A673 (cell line): ENCODE results near the gene B3GALT6. TPM values are rescaled to one million over a fixed set of nuclear protein-coding genes. Genes with fewer than 3 reads are reported as not detected.

Experiments
- BruUV-seq: library from RNA; stranded (reverse); fragments of 400-500 nt; replicated peaks from 2 replicates; lab custom pipeline; 2021; lab: Mats Ljungman, UMichigan
- CTCF ChIA-PET: fragments of 300-600 bp; sonication (Branson Sonifier 250); formaldehyde crosslinking; loops from one replicate; lab custom pipeline; 2022; ENCODE audit warnings: antibody characterized with exemption; lab: Charles Lee
- POLR2A ChIA-PET: fragments of 300-600 bp; sonication (Branson Sonifier 250); formaldehyde crosslinking; loops from one replicate; lab custom pipeline; 2022; ENCODE audit warnings: antibody characterized with exemption; ENCODE audit not compliant: low non-redundant PET; lab: Charles Lee
- DNase-seq: peaks from one replicate; pipeline ENCODE4 v3.0.0-alpha.2; 2015; ENCODE audit warnings: low spot score
- H3K27ac ChIP-seq: fragments of 200-600 bp; sonication (generic); 2 replicates; pipeline ENCODE4 v1.5.1; 2016; ENCODE audit warnings: mixed run types, low read depth, mild to moderate bottlenecking, mixed read lengths, antibody characterized with exemption, low read length; ENCODE audit not compliant: poor library complexity, severe bottlenecking
- H3K27me3 ChIP-seq: fragments of 200-600 bp; sonication (generic); replicated peaks from 2 replicates; pipeline ENCODE4 v1.6.1; 2017; ENCODE audit warnings: mixed run types, low read depth, mild to moderate bottlenecking, mixed read lengths, antibody characterized with exemption, low read length; ENCODE audit not compliant: insufficient read depth, poor library complexity
- H3K36me3 ChIP-seq: fragments of 200-600 bp; sonication (generic); 2 replicates; pipeline ENCODE4 v1.6.1; 2016; ENCODE audit warnings: mixed run types, mild to moderate bottlenecking, mixed read lengths, antibody characterized with exemption, low read length; ENCODE audit not compliant: insufficient read depth, poor library complexity, severe bottlenecking
- H3K4me1 ChIP-seq: fragments of 200-600 bp; sonication (generic); 2 replicates; pipeline ENCODE4 v1.6.1; 2017; ENCODE audit warnings: mixed run types, mild to moderate bottlenecking, mixed read lengths, antibody characterized with exemption, low read length; ENCODE audit not compliant: insufficient read depth, poor library complexity, severe bottlenecking
- H3K4me3 ChIP-seq: fragments of 200-600 bp; sonication (generic); 2 replicates; pipeline ENCODE4 v1.5.1; 2016; ENCODE audit warnings: low read depth, mixed run types, mild to moderate bottlenecking, mixed read lengths, low read length; ENCODE audit not compliant: poor library complexity, severe bottlenecking
- H3K9me3 ChIP-seq: fragments of 200-600 bp; sonication (generic); 2 replicates; pipeline ENCODE4 v1.6.1; 2016; ENCODE audit warnings: mixed run types, low read depth, mild to moderate bottlenecking, mixed read lengths, antibody characterized with exemption, low read length; ENCODE audit not compliant: poor library complexity, severe bottlenecking
- EZH2 ChIP-seq: fragments of 200-600 bp; sonication (generic); IDR thresholded peaks from 2 replicates; pipeline ENCODE4 v1.6.1; 2017; ENCODE audit warnings: borderline replicate concordance, low read depth, mild to moderate bottlenecking, mixed read lengths, antibody characterized with exemption, low read length; ENCODE audit not compliant: poor library complexity, severe bottlenecking
- intact Hi-C: fragments of 100-400 bp; cut with micrococcal nuclease; formaldehyde crosslinking; loops from one replicate; pipeline ENCODE4 v1.10.0; 2022; ENCODE audit not compliant: unreplicated experiment
- total RNA-seq: library from RNA; stranded (reverse); gene quantifications from 2 replicates; pipeline ENCODE4 v1.2.3, GENCODE V29; 2021
- TF ChIP-seq, protein P1 (sequence below): fragments of 300-800, 200-600 bp; sonication (generic); conservative IDR thresholded peaks from 2 replicates; pipeline ENCODE4 v1.5.1; 2017; ENCODE audit warnings: low read depth, mild to moderate bottlenecking, antibody characterized with exemption, low read length, moderate library complexity, mixed read lengths

The B3GALT6 gene
- total RNA-seq, 1 experiment from 2014 or later, result 41.8 TPM

DNA sequence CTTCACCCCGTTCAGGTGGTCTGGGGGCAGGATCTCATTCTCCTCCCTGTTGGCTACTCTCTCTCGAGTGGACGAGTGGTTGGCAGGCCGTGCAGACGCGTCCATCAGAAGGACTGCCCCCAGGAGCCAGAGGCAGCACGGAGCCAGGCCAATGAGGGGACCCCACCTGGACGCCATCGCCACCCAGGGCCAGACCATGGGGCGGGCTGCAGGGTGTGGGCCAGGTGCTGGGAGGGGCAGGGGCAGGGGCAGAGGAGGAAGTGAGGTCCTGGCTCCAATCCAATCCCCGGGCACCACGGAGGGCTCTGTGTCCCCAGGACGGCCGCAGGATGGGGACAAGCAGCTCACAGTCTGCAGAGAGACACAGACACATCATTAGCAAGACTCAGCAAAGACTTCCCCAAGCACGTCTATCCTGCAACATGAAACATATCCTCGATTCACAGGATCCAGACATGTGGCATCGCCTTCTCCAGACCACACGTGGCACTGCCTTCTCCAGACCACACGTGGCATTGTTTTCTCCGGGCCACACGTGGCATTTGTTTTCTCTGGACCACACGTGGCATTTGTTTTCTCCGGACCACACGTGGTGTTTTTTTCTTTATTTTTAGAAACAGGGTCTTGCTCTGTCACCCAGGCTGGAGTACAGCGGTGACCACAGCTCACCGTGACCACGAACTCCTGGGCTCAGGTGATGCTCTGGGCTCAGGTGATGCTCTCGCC is 3.3 kb upstream of the B3GALT6 start:
- CTCF ChIA-PET, result no interaction called here
- POLR2A ChIA-PET, result no interaction called here
- no TSS peak for BruUV-seq
- H3K36me3 ChIP-seq, result peaks cover 24% of the 10 kb centered on the region
- peaks cover 21% of the 10 kb centered on the region for H3K4me1 ChIP-seq
- H3K9me3 ChIP-seq, result no peaks in the 10 kb centered on the region
- DNase-seq, result no peak
- intact Hi-C loops, result no loop called here
- no peak overlapping the region for H3K4me3 ChIP-seq
- no peaks in the 10 kb centered on the region for H3K27me3 ChIP-seq
- H3K27ac ChIP-seq, result no peak overlapping the region
- TF ChIP-seq EZH2, result no peak
- TF ChIP-seq, protein P1, sequence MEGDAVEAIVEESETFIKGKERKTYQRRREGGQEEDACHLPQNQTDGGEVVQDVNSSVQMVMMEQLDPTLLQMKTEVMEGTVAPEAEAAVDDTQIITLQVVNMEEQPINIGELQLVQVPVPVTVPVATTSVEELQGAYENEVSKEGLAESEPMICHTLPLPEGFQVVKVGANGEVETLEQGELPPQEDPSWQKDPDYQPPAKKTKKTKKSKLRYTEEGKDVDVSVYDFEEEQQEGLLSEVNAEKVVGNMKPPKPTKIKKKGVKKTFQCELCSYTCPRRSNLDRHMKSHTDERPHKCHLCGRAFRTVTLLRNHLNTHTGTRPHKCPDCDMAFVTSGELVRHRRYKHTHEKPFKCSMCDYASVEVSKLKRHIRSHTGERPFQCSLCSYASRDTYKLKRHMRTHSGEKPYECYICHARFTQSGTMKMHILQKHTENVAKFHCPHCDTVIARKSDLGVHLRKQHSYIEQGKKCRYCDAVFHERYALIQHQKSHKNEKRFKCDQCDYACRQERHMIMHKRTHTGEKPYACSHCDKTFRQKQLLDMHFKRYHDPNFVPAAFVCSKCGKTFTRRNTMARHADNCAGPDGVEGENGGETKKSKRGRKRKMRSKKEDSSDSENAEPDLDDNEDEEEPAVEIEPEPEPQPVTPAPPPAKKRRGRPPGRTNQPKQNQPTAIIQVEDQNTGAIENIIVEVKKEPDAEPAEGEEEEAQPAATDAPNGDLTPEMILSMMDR, result no peak

- H3K27me3 ChIP-seq, result no peaks in the 10 kb centered on the region
- H3K36me3 ChIP-seq, result peaks cover 32% of the 10 kb centered on the region
- BruUV-seq, result no TSS peak
- POLR2A ChIA-PET, result no interaction called here
- CTCF ChIA-PET, result no interaction called here
- no peak overlapping the region for H3K4me3 ChIP-seq
- intact Hi-C loops, result loop anchor here (5.0 kb wide), 1 partner anchor 107 kb away; no protein-coding TSS in a partner anchor
- no peaks in the 10 kb centered on the region for H3K9me3 ChIP-seq
- peaks cover 24% of the 10 kb centered on the region for H3K4me1 ChIP-seq
- TF ChIP-seq EZH2, result no peak
- H3K27ac ChIP-seq, result peak overlapping the region; percentile 97
- no peak for DNase-seq
Measured at GRCh38 chr1:1229770-1230169, 2.3 kb upstream of the B3GALT6 start.

GRCh38 chr1:1230656-1231399 is 1.2 kb upstream of the B3GALT6 start:
- H3K4me1 ChIP-seq, result peaks cover 24% of the 10 kb centered on the region
- intact Hi-C loops, result loop anchor here (5.0 kb wide), 1 partner anchor 109 kb away; no protein-coding TSS in a partner anchor
- peak overlapping the region; percentile 97 for H3K4me3 ChIP-seq
- no peak for TF ChIP-seq EZH2
- TF ChIP-seq, protein P1, result 0 out of 2 replicates have a peak, but pooled peaks have one; percentile 14
- H3K9me3 ChIP-seq, result no peaks in the 10 kb centered on the region
- peak overlapping the region; percentile 97 for H3K27ac ChIP-seq
- TSS peak; percentile 89 for BruUV-seq
- ChIA-PET POLR2A (interaction anchor here (1.0 kb wide), 1 partner anchor 23 kb away, joined by 4 read pairs; no protein-coding TSS in a partner anchor), CTCF (interaction anchor here (1.3 kb wide), 1 partner anchor 108 kb away, joined by 7 read pairs; no protein-coding TSS in a partner anchor)
- peaks cover 35% of the 10 kb centered on the region for H3K36me3 ChIP-seq
- no peaks in the 10 kb centered on the region for H3K27me3 ChIP-seq
- DNase-seq, result peak; percentile 64
